ENCODE results near the gene HBE1. TPM values are rescaled to one million over a fixed set of nuclear protein-coding genes. Genes with fewer than 3 reads are reported as not detected.

HBE1 gene
- total and polyA plus RNA-seq, 2 experiments from 2014 or later: not detected

DNA sequence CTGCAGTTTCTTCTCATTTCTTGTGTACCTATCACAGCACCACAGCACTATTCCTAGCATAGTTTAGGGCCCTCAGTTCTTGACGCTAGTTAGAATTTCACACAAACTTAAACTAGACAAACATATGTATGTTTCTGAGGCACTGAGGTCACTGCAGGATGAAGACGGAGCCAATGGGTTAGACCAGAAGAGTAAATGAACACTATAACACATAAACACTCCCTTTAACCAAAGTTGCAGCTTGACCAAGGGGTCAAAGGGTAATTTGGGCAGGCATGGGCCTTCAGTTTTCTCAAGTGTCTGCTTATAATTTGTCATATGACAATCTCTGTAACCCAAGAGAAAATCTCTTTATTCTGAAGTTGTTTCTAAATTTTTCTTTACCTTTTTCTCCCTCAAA is 12.9 kb upstream of the HBE1 start:
- Mint-ChIP-seq H3K9me3 (no peaks in the 10 kb centered on the region), H3K27me3 (ENCODE audit: insufficient read depth, low read depth, poor library complexity) (peaks cover 1% of the 10 kb centered on the region), H3K27ac (no peak overlapping the region), H3K36me3 (ENCODE audit: low read depth) (no peaks in the 10 kb centered on the region), H3K4me3 (no peak overlapping the region), H3K4me1 (peaks cover 5% of the 10 kb centered on the region)
- Histone ChIP-seq H3K27me3 (ENCODE audit: insufficient read depth) (no peaks in the 10 kb centered on the region), H3F3A (replicated peaks; ENCODE audit: low read depth) (no peaks in the 10 kb centered on the region), H2AFZ (no peak overlapping the region), H3K36me3 (ENCODE audit: insufficient read depth) (no peaks in the 10 kb centered on the region), H3K4me1 (ENCODE audit: insufficient read depth) (no peaks in the 10 kb centered on the region), H3K27ac (ENCODE audit: low read depth) (no peak overlapping the region), H3K4me3 (no peak overlapping the region), H3K9me2 (ENCODE audit: insufficient read depth) (peaks cover 8% of the 10 kb centered on the region; the same call in 1 of the 2 replicates), H3K4me2 (no peak overlapping the region), H3K79me2 (replicated peaks; ENCODE audit: insufficient read depth) (no peaks in the 10 kb centered on the region), H4K20me1 (replicated peaks; ENCODE audit: insufficient read depth) (no peaks in the 10 kb centered on the region)
- DNase-seq (ENCODE audit: low spot score): no peak
- ATAC-seq: no peak
- no peak for TF ChIP-seq STAT1 (IDR thresholded peaks at IDR 0.05; ENCODE audit: unreplicated experiment)
- TF ChIP-seq, protein P1, sequence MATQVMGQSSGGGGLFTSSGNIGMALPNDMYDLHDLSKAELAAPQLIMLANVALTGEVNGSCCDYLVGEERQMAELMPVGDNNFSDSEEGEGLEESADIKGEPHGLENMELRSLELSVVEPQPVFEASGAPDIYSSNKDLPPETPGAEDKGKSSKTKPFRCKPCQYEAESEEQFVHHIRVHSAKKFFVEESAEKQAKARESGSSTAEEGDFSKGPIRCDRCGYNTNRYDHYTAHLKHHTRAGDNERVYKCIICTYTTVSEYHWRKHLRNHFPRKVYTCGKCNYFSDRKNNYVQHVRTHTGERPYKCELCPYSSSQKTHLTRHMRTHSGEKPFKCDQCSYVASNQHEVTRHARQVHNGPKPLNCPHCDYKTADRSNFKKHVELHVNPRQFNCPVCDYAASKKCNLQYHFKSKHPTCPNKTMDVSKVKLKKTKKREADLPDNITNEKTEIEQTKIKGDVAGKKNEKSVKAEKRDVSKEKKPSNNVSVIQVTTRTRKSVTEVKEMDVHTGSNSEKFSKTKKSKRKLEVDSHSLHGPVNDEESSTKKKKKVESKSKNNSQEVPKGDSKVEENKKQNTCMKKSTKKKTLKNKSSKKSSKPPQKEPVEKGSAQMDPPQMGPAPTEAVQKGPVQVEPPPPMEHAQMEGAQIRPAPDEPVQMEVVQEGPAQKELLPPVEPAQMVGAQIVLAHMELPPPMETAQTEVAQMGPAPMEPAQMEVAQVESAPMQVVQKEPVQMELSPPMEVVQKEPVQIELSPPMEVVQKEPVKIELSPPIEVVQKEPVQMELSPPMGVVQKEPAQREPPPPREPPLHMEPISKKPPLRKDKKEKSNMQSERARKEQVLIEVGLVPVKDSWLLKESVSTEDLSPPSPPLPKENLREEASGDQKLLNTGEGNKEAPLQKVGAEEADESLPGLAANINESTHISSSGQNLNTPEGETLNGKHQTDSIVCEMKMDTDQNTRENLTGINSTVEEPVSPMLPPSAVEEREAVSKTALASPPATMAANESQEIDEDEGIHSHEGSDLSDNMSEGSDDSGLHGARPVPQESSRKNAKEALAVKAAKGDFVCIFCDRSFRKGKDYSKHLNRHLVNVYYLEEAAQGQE (IDR thresholded peaks at IDR 0.05; ENCODE audit: unreplicated experiment): no peak
- TF ChIP-seq, protein P2, sequence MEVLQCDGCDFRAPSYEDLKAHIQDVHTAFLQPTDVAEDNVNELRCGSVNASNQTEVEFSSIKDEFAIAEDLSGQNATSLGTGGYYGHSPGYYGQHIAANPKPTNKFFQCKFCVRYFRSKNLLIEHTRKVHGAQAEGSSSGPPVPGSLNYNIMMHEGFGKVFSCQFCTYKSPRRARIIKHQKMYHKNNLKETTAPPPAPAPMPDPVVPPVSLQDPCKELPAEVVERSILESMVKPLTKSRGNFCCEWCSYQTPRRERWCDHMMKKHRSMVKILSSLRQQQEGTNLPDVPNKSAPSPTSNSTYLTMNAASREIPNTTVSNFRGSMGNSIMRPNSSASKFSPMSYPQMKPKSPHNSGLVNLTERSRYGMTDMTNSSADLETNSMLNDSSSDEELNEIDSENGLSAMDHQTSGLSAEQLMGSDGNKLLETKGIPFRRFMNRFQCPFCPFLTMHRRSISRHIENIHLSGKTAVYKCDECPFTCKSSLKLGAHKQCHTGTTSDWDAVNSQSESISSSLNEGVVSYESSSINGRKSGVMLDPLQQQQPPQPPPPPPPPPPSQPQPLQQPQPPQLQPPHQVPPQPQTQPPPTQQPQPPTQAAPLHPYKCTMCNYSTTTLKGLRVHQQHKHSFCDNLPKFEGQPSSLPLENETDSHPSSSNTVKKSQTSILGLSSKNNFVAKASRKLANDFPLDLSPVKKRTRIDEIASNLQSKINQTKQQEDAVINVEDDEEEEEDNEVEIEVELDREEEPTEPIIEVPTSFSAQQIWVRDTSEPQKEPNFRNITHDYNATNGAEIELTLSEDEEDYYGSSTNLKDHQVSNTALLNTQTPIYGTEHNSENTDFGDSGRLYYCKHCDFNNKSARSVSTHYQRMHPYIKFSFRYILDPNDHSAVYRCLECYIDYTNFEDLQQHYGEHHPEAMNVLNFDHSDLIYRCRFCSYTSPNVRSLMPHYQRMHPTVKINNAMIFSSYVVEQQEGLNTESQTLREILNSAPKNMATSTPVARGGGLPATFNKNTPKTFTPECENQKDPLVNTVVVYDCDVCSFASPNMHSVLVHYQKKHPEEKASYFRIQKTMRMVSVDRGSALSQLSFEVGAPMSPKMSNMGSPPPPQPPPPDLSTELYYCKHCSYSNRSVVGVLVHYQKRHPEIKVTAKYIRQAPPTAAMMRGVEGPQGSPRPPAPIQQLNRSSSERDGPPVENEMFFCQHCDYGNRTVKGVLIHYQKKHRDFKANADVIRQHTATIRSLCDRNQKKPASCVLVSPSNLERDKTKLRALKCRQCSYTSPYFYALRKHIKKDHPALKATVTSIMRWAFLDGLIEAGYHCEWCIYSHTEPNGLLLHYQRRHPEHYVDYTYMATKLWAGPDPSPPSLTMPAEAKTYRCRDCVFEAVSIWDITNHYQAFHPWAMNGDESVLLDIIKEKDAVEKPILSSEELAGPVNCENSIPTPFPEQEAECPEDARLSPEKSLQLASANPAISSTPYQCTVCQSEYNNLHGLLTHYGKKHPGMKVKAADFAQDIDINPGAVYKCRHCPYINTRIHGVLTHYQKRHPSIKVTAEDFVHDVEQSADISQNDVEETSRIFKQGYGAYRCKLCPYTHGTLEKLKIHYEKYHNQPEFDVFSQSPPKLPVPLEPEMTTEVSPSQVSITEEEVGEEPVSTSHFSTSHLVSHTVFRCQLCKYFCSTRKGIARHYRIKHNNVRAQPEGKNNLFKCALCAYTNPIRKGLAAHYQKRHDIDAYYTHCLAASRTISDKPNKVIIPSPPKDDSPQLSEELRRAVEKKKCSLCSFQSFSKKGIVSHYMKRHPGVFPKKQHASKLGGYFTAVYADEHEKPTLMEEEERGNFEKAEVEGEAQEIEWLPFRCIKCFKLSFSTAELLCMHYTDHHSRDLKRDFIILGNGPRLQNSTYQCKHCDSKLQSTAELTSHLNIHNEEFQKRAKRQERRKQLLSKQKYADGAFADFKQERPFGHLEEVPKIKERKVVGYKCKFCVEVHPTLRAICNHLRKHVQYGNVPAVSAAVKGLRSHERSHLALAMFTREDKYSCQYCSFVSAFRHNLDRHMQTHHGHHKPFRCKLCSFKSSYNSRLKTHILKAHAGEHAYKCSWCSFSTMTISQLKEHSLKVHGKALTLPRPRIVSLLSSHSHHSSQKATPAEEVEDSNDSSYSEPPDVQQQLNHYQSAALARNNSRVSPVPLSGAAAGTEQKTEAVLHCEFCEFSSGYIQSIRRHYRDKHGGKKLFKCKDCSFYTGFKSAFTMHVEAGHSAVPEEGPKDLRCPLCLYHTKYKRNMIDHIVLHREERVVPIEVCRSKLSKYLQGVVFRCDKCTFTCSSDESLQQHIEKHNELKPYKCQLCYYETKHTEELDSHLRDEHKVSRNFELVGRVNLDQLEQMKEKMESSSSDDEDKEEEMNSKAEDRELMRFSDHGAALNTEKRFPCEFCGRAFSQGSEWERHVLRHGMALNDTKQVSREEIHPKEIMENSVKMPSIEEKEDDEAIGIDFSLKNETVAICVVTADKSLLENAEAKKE (CRISPR knock-in tag; IDR thresholded peaks at IDR 0.05): no peak
- no peak for TF ChIP-seq ZNF331 (CRISPR knock-in tag; IDR thresholded peaks at IDR 0.05; ENCODE audit: low read depth)
- no peak for TF ChIP-seq EZH2 (IDR thresholded peaks at IDR 0.05; ENCODE audit: low read depth, unreplicated experiment)
